Measurements from ENCODE around the gene KRTAP19-4. TPM values are rescaled to one million over a fixed set of nuclear protein-coding genes. Genes with fewer than 3 reads are reported as not detected.
"Not testable (repeated sequence)": the region's sequence is repeated elsewhere in the genome, so short reads cannot be mapped to it uniquely, and the experiment has no call there.

KRTAP19-4 gene, protein sequence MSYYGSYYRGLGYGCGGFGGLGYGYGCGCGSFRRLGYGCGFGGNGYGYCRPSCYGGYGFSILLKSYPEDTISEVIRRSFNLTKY
- not detected in 2 replicates for total RNA-seq (2014; rRNA removed; shearing (Covaris generic))
- not detected in 2 replicates for polyA plus RNA-seq (2015; cell fraction: cytosol; rRNA removed)
- polyA plus RNA-seq (2015; cell fraction: nucleus; rRNA removed) = not detected in 2 replicates

DNA sequence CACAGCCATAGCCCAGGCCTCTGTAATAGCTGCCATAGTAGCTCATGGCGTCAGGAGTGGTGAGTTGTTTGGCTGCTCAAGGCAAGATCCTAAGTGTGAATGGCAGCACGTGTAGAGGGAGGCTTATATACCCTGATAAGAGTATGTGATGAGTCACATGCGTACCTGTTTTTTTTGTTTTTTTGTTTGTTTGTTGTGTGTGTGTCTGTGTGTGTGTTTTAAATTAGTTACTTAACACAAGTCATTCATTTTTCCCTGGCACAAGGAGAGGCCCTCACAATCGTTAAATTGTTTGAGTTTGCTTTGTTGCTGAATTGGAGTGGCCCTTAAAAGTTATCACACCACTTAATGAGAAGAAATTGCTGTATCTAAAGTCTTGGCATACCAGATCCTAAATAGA lies at the start of gene KRTAP19-4:
Gene KRTAP19-4, minus strand, starts transcription at position 101 of the 400 bp plus-strand sequence. Its CDS starts 55 bp downstream, at position 46.
- DNase-seq (ENCODE audit: low read depth, low spot score) = no peak
- in situ Hi-C loops (cut with HindIII; ENCODE audit: low pct_unique_long_range_greater_than_20kb, low sequenced_read_pairs) = no loop called here

DNA sequence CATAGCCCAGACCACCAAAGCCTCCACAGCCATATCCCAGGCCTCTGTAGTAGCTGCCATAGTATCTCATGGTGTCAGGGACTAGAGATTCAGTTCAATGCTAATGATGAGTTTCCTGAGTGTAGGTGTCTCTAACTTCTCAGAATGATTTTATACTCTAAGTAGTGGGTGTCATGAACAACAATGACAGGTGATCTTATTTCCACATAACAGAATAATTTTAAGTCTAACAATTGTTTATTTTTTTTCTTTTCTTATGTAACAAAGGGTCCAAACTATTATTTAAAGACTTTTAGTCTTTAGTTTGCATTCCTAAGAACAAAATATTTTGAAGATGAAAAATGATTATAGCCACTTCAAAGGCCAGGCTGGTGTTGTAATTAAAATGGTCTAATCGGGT lies 44.8 kb upstream of the KRTAP19-4 start, which contains the start of gene KRTAP19-6:
Gene KRTAP19-6, minus strand, starts transcription at position 101 of the 400 bp plus-strand sequence. Its CDS starts 31 bp downstream, at position 70.
- in situ Hi-C loops (cut with HindIII; ENCODE audit: low pct_unique_long_range_greater_than_20kb, low sequenced_read_pairs) = no loop called here
- no peak for DNase-seq (ENCODE audit: low read depth, low spot score)

DNA sequence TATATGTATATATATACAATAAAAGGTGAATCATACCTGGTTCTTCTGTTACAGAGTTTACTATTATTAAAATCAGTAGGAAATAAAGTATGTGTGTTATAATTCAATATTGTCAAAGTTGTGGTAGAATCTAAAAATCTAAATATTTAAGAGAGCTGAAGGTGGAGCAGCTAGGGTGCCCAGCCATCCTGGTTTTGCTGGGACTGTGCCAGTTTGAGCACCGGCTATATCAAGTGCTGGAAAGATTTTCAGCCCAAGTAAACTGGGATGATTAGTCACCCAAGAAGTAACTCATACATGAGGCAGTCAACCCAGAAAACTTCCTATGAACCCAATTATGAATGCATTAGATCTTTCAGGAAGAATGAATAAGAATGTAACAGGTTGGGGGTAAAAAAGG lies 21.9 kb upstream of the KRTAP19-4 start:
- in situ Hi-C loops (cut with HindIII; ENCODE audit: low pct_unique_long_range_greater_than_20kb, low sequenced_read_pairs) = no loop called here
- no peak for DNase-seq (ENCODE audit: low read depth, low spot score)

DNA sequence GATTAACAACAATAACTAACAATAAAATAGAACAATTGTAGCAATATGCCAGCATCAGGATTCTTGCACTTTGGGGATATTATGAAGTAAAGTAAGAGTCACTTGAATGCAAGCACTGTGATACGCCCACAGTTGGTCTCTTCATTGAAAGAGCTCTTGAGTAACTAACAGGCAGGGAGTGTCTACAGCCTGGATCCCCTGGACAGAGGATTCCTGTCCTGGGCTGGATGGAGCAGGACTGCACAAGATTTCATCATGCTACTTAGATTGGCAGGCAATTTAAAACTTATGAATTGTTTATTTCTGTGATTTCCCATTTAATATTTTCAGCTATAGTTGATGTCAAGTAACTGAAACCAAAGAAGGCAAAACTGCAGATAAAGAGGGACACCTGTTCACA lies 18.7 kb upstream of the KRTAP19-4 start:
- peak; percentile 4 for DNase-seq (ENCODE audit: low read depth, low spot score)
- in situ Hi-C loops (cut with HindIII; ENCODE audit: low pct_unique_long_range_greater_than_20kb, low sequenced_read_pairs) = no loop called here

DNA sequence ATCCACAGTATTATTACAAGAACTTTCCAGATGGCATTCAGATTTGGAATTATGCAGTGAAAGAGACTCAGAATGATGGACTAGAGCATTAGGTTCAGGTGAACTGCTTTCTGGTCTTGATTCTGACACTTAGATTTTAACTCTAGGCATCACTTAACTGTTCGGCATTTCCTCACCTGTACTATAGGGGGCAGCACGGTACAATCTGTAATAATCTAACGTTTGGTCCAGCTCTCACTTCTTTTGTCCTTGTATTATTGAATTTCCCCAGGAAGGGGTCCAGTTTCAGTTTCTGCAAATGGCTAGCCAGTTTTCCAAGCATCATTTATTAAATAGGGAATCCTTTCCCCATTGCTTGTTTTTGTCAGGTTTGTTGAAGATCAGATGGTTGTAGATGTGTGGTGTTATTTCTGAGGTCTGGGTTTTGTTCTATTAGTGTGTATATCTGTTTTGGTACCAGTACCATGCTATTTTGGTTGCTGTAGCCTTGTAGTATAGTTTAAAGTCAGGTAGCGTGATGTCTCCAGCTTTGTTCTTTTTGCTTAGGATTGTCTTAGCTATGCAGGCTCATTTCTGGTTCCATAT lies 8.7 kb upstream of the KRTAP19-4 start:
- DNase-seq (ENCODE audit: low read depth, low spot score) = peak; percentile 8
- in situ Hi-C loops (cut with HindIII; ENCODE audit: low pct_unique_long_range_greater_than_20kb, low sequenced_read_pairs) = not testable (repeated sequence)

DNA sequence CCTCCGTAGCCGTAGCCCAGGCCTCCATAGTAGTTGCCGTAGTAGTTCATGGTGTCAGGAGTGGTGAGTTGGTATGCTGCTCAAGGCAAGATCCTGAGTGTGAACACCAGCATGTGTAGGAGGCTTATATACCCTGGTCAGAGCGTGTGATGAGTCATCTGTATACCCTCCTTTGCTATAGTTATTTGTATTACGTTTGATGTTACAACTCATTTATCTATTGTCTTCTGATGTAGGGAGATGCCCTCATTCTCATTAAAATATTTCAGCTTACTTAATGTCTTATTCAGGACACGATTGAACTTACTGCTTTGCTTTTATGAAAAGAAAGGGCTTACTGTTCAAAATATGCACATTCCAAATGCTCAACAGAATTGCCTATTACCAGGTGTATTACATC lies 5.1 kb upstream of the KRTAP19-4 start, which contains the start of gene KRTAP19-5:
Gene KRTAP19-5, minus strand, starts transcription at position 101 of the 400 bp plus-strand sequence. Its CDS starts 51 bp downstream, at position 50.
- DNase-seq (ENCODE audit: low read depth, low spot score) = no peak
- in situ Hi-C loops (cut with HindIII; ENCODE audit: low pct_unique_long_range_greater_than_20kb, low sequenced_read_pairs) = no loop called here

DNA sequence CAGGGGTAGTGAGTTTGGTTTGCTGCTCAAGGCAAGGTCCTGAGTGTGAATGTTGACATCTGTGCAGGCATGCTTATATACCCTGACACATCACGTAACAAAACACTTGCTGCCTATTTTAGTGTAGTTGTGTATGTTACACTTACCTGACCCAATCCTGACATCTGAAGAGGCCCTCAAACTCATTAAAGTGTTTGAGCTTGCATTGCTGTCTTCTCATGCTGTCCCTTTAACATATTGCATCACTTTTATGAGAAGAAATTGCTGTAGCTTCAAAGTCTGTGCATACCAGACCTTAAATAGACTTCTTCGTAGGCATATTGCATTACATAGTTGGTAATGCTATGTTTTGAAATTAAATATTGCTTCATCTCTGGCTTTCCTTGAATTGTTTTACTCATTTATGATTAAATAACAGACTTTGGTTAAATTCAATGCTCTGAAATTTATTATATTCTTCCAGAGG lies 5.0 kb downstream of the KRTAP19-4 start, which contains the start of gene KRTAP19-3:
Gene KRTAP19-3, minus strand, starts transcription at position 51 of the 466 bp plus-strand sequence. CDS start 56 bp downstream, outside the sequence.
- no peak for DNase-seq (ENCODE audit: low read depth, low spot score)
- in situ Hi-C loops (cut with HindIII; ENCODE audit: low pct_unique_long_range_greater_than_20kb, low sequenced_read_pairs) = no loop called here

DNA sequence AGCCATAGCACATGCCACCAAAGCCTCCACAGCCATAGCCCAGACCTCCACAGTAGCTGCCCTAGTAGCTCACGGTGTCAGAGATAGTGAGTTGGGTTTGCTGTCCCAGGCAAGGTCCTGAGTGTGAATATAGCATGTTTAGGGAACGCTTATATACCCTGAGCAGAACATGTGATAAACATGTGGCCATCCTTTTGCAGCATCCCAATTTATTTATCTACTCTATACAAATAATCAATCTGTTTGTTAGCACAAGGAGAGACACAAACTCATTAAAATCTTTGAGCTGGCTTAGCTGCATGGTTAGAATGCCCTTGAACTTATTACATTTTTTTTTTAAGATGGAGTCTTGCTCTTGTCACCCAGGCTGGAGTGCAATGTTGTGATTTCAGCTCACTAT lies 9.6 kb downstream of the KRTAP19-4 start, which contains the start of gene KRTAP19-2:
Gene KRTAP19-2, minus strand, starts transcription at position 101 of the 400 bp plus-strand sequence. Its CDS starts 88 bp downstream, at position 13.
- DNase-seq (ENCODE audit: low read depth, low spot score) = no peak
- in situ Hi-C loops (cut with HindIII; ENCODE audit: low pct_unique_long_range_greater_than_20kb, low sequenced_read_pairs) = no loop called here

DNA sequence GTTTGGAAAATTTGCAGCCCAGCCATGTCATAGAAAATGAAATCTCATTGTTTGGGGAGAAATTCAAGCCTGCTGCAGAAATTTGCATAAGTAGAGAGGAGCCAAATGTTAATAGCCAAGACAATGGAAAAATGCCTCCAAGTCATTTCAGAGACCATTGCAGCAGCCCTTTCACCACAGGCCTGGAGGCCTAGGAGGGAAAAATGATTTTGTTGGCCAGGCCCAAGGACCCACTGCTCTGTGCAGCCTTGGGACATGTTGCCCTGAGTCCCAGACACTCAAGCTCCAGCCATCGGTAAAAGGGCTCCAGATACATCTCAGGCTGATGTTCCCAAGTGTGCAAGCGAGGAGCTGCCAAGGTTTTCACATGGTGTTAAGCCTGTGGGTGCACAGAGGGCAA lies 10.8 kb downstream of the KRTAP19-4 start:
- DNase-seq (ENCODE audit: low read depth, low spot score) = no peak
- in situ Hi-C loops (cut with HindIII; ENCODE audit: low pct_unique_long_range_greater_than_20kb, low sequenced_read_pairs) = no loop called here

DNA sequence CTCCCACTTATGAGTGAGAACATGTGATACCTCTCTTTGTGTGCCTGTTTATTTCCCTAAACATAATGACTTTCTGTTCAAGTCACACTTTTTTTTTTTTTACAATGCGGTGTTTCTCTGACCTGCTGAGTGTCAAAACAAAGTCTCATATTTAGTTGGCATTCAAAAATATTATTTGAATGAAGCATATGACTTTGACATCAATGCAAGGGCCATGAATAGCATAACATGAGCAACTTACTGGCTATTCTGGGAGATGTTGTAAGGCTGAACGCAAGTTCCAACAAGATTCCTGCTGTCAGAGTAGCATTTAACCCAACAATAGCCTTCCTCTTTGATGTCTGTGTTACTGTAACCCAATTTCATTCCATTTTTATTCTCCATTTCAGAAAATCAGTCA lies 14.8 kb downstream of the KRTAP19-4 start:
- peak; percentile 97 for DNase-seq (ENCODE audit: low read depth, low spot score)
- in situ Hi-C loops (cut with HindIII; ENCODE audit: low pct_unique_long_range_greater_than_20kb, low sequenced_read_pairs) = no loop called here

DNA sequence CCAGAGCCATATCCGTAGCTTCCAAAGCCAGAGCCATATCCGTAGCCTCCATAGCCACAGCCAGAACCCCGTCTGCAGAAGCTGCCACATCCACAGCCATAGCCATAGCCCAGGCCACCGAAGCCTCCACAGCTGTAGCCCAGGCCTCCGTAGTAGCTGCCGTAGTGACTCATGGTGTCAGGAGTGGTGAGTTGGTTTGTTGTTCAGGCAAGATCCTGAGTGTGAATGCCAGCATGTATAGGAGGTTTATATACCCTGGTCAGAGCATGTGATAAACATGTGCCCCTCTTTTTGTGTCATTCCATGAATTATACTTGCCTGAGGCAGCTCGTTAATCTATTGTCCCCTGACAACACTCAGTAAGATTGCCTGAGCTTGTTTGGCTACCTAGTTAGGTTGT lies 16.8 kb downstream of the KRTAP19-4 start, which contains the start of gene KRTAP19-1:
Gene KRTAP19-1, minus strand, starts transcription at position 223 of the 400 bp plus-strand sequence. Its CDS starts 50 bp downstream, at position 173.
- in situ Hi-C loops (cut with HindIII; ENCODE audit: low pct_unique_long_range_greater_than_20kb, low sequenced_read_pairs) = no loop called here
- peak; percentile 54 for DNase-seq (ENCODE audit: low read depth, low spot score)

DNA sequence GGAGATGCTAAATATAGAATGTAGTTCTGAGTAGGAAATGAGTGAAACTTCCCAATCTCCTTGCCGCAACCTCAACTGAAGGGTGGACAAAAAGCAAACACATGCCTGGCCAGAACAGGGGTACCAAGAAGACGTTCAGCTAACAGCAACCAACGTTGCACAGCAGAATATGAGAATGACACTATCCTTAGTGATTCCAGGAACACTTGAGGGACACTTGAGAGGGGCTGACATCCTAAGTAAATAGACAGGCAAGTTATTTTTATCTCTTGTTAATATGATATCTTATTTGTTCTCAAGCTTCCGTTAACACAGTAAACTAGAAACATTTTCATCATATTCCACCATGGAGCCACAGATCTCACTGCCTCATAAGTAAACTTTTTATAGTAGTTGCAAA lies 17.7 kb downstream of the KRTAP19-4 start:
- in situ Hi-C loops (cut with HindIII; ENCODE audit: low pct_unique_long_range_greater_than_20kb, low sequenced_read_pairs) = no loop called here
- no peak for DNase-seq (ENCODE audit: low read depth, low spot score)

DNA sequence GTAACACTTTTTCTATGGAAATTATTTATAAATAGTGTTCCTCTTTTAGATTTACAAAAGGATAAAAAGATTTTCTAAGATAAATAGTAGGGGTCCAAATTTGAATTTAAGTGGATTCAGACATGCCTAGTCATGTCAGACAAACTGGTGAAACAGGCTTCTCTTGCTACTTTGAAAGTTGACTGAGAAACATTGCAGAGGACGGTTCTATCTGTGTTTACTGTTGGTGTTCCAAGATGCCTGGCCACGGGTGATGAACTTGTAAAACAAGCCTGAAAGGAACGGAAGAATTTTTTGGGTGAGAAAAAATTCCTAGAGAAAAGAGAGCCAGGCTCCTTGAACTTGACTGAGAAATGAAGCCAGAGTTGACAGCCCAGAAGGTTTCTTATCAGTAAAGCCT lies 19.0 kb downstream of the KRTAP19-4 start:
- DNase-seq (ENCODE audit: low read depth, low spot score) = peak; percentile 44
- in situ Hi-C loops (cut with HindIII; ENCODE audit: low pct_unique_long_range_greater_than_20kb, low sequenced_read_pairs) = no loop called here

DNA sequence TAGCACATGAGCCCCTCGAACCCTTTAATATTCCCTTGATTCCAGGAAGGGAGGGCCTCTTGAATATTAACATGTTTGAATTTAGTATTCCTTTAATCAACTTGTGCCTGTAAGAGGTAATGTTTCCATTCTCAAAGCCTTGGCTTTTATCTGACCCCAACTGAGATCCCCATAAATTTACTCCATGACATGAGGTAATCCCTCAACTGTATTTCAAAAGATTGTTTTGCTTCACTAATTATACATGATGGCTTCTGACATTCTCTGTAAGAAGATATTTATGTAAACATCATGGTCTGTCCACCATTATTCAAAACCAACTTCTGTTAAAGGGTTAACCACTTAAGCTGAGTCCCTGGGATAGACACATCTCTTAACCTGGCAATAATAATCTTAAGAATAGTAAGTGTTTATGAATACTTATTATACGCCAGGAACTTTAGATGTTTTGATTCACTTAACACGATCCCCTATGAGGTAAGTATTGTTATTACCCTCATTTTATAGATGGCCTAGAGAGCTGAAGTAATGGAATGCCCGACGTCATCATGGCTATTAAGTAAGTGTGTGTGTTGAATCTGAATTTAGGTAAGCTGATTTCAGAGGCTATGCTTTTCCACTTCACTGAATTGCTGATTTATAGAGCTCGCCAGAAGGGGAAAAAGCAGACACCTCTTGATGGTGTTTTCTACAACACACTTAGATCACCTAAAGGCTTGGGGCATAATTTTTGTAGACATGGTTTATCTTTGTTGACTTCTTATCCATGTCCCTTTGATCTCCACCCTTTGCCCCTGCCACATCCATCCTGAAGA lies 27.9 kb downstream of the KRTAP19-4 start:
- no peak for DNase-seq (ENCODE audit: low read depth, low spot score)
- in situ Hi-C loops (cut with HindIII; ENCODE audit: low pct_unique_long_range_greater_than_20kb, low sequenced_read_pairs) = no loop called here

DNA sequence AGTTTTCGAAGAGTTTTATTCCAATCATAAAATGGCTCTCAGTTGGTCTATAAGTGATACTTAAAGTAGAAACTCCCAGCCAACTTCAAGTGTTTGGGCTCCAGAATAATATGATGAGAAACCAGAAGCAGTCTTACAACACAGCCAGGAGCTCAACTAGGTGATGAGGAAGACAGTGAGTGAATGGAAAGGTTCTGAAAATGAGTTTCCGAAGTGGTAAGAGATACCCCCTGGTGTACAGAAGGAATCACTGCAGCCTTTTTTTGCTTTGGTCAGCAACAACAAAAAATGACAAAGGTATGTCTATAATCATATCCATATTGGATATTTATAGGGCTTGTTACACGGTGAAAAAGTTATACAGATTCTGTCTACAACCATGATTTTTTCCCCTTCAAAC lies 33.3 kb downstream of the KRTAP19-4 start:
- in situ Hi-C loops (cut with HindIII; ENCODE audit: low pct_unique_long_range_greater_than_20kb, low sequenced_read_pairs) = no loop called here
- DNase-seq (ENCODE audit: low read depth, low spot score) = peak; percentile 39

DNA sequence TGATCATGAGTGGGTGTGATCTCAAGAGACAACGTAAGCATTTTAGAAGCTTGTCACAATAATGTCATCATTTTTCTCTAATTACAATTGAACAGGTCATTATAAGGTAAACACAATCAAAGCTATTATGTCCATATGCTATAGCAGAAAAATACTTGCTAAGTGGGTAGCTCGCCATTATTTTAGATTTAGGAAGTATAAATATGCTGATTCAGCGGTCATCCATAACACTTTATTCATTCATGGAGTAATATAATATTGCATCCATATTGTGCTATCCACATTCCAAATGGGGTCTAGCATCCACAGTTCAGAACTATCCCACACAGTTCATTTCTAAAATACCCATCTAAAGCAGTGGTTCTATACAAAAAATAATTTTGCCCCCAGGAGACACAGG lies 48.5 kb downstream of the KRTAP19-4 start:
- DNase-seq (ENCODE audit: low read depth, low spot score) = no peak
- in situ Hi-C loops (cut with HindIII; ENCODE audit: low pct_unique_long_range_greater_than_20kb, low sequenced_read_pairs) = no loop called here

DNA sequence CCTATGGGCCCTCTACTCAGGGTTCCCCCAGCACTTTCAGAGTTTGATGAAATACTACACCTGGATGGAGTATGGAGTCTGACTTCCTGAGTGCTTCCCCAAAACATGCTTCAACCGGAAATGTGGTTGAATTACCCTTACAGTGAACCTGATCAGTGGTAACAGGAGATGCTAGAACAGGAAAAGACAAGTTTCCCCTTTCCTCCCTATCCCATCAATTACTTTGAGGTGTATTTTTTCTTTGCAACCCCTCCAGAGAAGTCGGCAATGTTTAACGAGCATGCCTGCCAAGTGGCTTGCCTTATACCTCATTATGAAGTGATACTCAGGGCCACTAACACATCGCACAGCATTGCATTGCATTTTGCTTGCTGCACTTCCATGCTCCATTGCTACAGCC lies 49.9 kb downstream of the KRTAP19-4 start:
- in situ Hi-C loops (cut with HindIII; ENCODE audit: low pct_unique_long_range_greater_than_20kb, low sequenced_read_pairs) = no loop called here
- no peak for DNase-seq (ENCODE audit: low read depth, low spot score)
